CD4-positive, alpha-beta T cell treated with Interleukin-10 for 1 hour (primary cell): Measurements from ENCODE around the gene TMIGD2.
"Not testable (repeated sequence)": the region's sequence is repeated elsewhere in the genome, so short reads cannot be mapped to it uniquely, and the experiment has no call there.

Source experiments
- DNase-seq: peaks from one replicate; pipeline ENCODE4 v3.0.0-alpha.2; 2020

TMIGD2 gene, protein sequence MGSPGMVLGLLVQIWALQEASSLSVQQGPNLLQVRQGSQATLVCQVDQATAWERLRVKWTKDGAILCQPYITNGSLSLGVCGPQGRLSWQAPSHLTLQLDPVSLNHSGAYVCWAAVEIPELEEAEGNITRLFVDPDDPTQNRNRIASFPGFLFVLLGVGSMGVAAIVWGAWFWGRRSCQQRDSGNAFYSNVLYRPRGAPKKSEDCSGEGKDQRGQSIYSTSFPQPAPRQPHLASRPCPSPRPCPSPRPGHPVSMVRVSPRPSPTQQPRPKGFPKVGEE

DNA sequence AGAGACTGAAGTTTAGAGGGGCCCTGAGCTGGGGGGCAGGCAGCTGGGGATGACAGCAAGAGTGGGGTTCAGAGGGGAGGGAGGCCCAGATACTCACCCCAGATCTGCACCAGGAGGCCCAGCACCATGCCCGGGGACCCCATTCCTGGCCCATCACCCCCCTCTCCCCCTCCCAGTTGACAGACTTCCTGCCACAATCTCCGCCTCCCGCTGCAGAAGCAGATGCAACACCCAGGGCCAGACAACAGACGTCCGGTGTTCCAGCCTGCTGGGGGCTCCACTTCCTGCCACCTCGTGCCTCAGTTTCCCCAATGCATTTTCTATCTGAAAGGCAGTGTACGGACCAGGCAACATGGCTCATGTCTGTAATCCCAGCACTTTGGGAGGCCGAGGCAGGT, at the start of gene TMIGD2:
Gene TMIGD2, minus strand, starts transcription at position 147 of the 398 bp plus-strand sequence. Its CDS starts 4 bp downstream, at position 143.
- no peak for DNase-seq

DNA sequence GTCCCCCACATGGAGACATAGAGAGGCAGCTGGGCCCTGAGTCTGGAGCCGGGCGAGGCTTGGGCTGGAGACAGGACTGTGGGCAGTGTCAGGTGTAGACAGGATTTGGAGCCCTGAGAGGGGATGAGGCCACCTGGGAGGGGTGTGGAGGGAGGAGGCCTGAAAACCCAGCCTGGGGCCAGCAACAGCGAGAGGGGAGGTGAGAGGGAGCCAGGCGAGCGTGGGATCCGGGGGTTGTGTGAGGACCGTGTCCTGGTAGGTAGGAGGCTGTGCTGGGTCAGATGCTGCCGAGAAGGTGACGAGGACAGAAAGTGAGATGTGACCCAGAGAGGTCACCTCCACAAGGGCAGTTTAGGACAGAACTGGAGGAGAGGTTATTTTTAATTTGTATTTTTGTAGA, 48.5 kb upstream of the TMIGD2 start:
- DNase-seq: no peak

DNA sequence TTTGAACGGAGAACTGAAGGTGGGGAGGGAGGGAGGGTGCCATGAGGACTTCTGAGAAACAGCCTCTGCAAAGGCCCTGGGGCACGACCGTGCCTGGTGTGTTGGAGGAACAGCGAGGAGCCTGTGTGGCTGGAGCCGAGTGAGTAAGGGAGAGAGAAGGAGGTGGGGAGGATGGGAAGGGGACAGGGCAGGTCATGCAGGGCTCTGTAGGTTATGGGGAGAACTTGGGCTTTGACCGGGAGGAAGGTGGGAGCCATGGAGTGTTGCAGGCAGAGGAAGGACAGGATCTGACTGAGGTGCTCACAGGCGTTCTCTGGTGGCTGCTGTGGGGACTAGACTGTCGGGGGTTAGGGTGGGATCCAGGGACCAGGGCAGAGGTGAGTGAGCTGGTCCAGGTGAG, 47.9 kb upstream of the TMIGD2 start:
- DNase-seq: no peak

DNA sequence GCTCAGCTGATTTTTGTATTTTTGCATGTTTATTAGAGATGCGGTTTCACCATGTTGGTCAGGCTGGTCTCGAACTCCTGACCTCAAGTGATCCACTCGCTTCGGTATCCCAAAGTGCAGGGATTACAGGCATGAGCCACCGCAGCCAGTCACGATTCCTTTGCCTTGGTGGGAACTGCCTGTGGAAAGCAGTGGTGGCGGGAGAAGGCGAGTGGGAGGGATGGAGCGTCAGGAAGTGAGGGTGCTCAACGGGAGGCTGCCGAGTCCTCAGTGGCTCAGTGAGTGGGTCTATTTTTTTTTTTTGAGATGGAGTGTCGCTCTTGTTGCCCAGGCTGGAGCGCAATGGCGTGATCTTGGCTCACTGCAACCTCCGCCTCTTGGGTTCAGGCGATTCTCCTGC, 47.0 kb upstream of the TMIGD2 start:
- not testable (repeated sequence) for DNase-seq

DNA sequence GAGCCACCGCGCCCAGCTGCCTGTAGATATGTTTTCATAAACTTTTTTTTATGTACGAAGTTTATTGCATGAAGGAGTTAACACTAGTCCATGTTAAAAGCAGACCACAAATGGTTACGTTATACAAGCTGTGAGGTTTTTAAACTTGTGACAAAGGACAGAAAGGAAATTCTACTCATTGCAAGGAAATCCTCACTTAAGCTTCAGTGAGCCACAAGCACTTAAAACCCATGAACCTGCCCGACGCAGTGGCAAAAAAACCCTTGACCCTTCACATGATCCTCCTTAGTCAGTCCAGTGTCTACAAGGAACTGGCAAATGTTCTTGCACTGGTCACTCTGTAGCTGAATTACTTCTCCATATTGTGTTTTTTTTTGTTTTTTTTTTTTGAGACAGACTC, 45.3 kb upstream of the TMIGD2 start:
- DNase-seq: no peak

DNA sequence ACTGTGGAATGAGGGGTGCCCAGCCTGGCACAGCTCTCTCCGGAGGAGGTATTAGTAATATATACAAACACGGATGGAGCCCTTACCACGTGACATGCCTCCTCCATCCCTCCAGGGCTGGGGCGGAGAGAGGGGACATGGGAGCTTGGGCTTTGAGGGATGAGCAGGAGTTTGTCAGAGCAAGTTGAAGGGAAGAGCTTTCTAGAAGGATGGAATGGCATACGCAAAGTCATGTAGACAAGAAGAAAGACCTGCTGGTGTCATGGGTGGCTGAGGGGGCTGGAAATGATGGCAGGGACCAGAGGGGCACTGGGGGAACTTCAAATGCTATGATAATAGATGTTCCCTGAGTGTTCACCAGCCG, 43.8 kb upstream of the TMIGD2 start:
- no peak for DNase-seq

DNA sequence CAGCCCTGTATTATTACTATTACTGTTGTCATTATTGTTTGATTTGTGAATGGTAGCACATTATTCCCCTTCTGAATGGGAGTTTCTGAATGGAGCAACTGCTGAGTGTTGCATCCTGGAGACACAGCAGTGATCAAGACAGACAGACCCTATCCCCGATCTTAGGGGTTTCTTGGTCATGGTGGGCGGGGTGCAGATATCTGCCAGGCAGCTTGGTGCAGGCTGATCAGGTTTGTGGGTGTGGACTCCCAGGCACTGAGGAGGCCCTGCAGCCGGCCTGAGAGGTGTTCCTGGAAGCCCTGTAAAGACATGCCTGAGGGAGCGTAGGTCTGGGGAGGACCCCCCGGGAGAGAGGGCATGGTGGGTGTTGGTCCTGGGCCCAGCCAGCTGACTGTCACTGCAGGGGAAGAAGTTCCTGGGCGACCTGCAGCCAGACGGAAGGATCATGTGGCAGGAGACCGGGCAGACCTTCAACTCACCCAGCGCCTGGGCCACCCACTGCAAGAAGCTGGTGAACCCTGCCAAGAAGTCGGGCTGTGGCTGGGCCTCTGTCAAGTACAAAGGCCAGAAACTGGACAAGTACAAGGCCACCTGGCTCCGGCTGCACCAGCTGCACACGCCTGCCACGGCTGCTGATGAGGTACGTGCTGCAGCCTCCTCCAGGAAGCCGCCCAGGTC, 43.3 kb upstream of the TMIGD2 start:
- no peak for DNase-seq

DNA sequence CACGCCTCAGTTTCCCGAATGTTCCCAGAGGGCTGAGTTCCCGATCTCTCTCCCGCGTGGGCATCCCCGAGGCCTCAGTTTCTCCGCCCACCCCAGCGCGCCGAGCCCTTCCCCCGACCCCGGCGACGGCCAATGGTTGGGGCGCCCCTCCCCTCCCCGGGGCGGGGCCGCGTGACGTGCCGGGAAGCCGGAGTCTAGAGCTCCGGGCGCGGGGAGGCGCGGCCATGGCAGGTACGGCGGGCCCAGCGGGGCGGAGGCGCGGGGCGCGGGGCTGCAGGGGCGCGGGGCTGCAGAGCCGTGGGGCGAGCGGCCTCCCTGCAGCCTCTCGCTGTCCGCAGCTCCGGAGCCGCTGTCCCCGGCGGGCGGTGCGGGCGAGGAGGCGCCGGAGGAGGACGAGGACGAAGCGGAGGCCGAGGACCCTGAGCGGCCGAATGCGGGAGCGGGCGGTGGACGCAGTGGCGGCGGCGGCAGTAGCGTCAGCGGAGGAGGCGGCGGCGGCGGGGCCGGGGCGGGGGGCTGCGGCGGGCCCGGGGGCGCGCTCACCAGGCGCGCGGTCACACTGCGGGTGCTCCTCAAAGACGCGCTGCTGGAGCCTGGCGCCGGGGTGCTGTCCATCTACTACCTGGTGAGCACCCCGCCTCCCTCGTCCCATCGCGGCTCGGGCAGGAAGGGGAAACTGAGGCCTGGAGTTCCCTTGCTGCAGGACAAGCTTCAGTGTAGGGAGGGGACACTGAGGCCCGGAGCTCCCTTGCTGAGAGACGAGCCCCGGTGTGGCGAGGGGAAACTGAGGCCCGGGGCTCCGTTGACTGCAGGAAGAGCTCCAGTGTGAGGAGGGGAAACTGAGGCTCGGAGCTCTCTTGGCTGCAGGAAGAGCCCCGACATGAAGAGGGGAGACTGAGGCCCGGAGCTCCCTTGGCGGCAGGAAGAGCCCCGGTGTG, 41.5 kb upstream of the TMIGD2 start, which contains the start of gene MPND:
Gene MPND, plus strand, starts transcription at position 193 of the 938 bp plus-strand sequence. Its CDS starts 32 bp downstream, at position 225.
- peak; percentile 91 for DNase-seq

DNA sequence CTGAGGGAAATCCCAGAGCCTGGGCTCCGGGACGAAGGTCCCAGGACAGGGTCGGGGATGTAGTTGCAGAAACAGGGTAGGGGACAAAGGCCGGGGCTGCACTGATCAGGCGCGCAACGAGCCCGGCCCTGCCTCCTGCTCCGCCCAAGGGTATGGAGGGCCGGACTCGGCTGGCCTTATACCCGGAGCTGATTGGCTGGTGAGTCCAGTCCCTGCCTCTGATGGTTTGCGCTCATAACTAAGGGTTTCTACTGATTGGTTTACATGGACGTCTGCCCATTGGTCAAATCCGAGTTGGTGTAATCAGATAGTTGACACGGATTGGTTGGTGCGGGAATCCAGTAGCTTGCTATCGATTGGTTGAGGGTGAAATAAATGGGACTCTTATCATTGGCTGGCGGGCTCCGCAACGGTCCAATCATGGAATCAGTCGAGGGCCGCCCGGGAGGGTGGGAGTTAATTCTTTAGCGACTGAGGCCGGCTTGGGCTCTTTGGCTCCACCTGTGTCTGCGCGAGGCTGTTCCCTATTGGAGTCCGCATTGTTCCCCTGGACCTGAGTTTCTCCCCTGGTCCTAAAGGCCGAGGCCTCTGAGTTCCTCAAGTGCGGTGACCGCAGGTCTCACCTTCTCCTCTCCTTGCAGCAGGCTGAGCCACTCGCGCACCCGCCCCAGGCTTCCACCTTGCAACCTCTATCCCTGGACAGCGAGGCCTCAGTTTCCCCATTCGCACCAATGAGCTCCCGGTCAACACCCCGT, 40.6 kb upstream of the TMIGD2 start:
- peak; percentile 99 for DNase-seq

DNA sequence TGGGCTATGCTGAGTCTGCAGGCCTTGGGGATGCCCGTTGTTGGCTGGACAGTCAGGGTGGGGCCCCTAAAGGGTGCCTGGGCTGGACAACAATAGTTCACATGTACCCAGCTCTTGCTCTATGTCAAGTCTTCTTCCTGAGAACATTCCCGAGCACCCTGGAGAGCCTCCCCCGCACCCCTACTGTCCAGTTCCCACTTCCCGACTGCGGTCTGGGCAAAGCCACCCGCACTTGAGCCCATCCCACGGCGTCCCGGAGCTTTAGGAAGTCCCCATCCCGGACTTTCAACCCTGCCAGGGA, 40.1 kb upstream of the TMIGD2 start:
- DNase-seq: no peak

DNA sequence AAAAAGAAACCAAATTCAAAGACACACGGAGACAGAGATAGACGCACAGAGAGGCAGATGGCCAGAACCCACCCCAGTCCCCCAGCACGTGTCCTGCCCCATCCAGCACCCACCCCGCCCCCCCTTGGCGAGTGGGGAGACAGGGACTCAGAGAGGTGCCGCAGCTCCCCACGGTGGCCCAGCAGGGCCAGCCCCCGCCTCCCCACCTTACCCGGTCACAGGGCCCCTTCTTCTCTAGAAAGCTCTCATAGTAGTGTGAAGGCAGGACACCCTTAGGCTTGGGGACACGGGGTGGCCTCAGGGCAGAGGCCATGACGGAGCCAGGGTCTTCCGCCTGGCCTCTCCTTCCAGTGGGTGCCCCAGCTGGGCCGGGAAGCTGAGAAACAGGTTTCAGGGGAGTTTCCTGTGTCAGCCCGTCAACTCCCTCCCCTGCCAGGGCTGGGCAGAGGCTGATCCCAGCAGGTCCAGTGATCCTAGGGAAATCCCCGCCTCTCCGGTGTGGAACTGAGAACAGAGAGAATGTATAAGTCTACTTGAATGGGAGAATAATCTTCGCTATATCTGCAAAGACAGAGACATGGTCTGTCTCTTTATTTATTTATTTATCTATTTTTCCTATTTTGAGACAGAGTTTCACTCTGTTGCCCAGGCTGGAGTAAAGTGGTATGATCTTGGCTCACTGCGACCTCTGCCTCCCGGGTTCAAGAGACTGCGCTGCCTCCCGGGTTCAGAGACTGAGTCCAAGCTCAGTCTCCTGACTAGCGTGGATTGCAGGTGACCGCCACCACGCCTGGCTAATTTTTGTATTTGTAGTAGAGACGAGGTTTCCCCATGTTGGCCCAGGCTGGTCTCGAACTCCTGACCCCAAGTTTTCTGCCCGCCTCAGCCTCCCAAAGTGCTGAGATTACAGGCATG, 36.5 kb upstream of the TMIGD2 start, which contains the start of gene STAP2:
Gene STAP2, minus strand, starts transcription at position 387 of the 915 bp plus-strand sequence. Its CDS starts 74 bp downstream, at position 313.
- DNase-seq: peak; percentile 25

DNA sequence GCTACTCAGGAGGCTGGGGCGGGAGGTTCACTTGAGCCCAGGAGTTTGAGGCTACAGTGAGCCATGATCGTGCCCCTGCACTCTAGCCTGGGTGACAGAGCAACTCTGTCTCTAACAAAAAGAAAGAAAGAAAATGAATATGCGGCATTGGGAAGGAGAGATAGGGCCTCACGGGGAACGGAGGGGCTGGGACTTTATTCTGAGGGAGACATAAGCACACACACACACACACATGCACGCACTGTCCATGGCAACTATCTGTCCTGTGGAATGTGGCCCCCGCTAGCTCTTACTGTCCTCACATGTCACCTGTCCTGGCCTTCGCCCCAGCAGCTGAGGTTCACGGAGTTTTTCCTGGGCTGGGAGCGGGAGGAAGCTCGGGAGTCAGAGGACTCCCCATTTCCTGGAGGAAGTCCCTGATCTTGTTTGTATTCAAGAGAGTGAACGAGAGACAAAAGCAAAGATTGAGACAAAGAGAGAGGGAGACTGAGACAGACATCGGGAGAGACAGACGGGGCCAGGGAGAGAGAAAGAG, 35.8 kb upstream of the TMIGD2 start:
- no peak for DNase-seq

DNA sequence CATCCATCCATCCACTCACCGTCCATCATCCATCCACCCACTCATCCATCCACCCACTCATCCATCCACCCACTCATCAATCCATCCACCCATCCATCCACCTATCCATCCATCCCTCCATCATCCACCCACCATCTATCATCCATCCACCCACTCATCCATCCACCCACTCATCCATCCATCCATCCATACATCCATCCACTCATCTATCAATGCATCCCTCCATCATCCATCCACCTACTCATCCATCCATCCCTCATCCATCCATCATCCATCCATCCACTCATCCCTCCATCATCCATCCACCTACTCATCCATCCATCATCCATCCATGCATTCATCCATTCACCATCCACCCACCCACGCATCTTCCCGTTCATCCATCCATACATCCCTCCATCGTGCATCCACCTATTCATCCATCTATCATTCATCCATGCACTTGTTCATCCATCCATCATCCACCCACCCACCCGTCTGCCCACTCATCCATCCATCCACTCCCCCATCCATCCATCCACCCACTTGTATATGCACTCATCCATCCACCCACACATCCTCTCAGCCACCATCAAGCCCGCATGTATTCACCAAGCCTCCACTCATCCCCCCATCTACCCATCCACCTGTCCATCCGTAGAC, 32.9 kb upstream of the TMIGD2 start:
- DNase-seq: no peak

DNA sequence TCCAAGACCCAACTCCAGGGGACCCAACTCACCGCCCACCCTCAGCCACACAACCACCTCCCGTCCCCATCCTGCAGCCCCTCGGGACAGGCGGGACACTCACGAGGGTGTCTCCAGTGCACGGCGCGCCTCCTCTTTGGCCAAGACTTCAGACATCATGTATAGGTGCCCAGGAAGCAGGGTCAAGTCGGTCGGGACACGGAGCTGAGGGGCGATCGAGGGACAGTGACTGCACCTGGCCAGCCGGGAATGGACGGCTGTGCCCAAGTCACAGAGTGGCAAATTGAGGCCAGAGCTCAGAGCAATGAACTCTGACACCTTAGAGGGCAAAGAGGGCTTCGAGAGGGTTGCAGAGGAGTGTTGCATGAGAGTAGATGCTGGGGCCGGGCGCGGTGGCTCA, 27.7 kb upstream of the TMIGD2 start:
- no peak for DNase-seq

DNA sequence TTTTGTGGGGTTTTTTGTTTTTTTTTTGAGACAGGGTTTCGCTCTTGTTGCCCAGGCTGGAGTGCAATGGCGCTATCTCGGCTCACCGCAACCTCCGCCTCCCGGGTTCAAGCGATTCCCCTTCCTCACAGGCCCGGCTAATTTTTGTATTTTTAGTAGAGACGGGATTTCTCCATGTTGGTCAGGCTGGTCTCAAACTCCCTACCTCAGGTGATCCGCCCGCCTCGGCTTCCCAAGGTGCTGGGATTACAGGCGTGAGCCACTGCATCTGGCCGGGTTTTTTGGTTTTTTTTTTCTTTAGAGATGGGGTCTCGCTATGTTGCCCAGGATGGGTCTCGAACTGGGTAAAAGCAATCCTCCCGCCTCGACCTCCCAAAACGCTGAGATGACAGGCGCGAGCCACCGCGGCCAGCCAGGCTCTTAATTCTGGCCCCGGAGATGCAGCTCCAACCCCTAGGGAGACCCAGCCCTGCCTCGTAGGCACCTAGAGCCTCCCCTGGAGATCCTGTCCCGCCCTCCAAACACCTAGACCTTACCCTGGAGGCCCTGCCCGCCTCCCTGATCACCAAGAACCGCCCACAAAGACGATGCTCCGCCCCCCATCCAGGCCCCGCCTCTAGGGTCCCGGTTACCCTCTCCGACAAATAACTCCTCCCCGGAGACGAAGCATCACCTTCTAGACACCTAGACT, 26.9 kb upstream of the TMIGD2 start:
- DNase-seq: peak; percentile 41

DNA sequence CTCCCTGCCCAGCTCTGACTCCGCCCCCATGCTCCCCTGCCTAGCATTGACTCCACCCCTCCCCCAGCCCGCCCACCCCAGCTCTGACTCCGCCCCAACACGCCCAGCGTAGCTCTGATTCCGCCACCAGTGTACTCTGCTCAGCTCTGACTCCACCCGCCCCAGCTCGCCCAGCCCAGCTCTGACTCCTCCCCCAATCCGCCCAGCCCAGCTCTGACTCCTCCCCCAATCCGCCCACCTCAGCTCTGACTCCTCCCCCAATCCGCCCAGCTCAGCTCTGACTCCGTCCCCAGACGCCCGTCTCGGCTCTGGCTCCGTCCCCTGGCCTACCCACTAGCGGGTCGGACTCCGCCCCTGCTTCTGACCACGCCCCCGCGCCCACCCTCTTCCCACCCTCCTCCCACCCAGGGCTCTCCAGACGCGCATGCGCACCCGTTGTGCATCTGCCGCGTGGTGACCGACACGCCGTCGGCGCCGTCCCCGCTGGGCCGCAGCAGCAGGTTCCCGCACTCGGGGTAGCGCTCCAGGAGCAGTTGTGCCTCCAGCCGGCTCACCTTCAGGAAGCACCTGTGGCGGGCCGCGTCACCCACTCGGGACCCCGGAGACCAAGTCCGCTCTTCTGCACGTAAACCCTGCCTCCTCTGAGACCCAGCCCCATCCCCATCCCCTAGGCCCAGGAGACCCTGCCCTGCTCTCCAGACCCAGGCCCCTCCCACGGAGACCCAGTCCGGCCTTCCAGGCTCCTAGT, 26.2 kb upstream of the TMIGD2 start:
- DNase-seq: peak; percentile 96

DNA sequence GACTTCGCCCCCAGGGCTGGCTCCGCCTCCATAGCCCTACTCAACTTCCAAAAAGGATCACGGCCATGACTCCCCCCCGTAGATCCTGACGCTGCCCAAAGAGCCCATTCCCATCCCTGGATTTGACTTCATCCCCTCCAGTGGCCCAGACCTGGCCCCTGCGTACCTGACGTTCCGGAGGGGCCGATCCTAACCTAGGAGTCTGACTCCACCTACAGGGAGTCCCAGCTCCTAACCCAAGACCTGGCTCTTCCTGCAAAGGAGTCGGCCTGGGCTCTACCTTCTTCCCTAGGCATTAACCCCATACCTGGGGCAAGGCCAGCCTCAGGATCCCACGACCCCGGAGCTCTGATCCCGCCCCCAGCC, 25.7 kb upstream of the TMIGD2 start:
- no peak for DNase-seq

DNA sequence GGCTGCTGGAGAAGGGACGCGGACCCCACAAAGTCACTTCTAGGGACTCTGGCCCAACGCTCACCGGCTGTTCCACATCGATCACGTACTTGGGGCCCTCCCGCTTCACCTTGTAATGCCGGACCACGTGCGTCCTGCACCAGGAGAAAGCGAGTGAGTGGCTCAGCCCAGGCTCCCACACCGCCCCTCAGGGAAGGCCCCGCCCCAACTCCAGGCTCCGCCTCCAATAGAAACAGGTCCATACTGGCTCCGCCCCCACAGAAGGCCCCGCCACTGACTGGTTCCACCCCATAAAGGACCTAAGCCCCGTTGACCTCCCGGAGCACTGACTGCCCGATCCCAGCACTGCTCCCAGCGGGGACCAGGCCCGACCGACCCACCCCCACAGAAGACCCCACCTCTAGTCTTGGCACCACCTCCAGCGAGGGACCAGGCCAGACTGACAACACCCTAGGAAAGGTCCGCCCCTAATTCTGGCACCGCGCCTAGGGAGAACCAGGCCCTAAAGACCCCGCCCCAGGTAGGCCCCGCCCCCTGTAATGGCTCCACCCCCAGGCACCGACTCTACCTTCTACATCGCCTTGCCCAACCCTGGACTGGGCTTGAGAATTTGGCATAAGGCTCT, 25.2 kb upstream of the TMIGD2 start:
- DNase-seq: peak; percentile 81

DNA sequence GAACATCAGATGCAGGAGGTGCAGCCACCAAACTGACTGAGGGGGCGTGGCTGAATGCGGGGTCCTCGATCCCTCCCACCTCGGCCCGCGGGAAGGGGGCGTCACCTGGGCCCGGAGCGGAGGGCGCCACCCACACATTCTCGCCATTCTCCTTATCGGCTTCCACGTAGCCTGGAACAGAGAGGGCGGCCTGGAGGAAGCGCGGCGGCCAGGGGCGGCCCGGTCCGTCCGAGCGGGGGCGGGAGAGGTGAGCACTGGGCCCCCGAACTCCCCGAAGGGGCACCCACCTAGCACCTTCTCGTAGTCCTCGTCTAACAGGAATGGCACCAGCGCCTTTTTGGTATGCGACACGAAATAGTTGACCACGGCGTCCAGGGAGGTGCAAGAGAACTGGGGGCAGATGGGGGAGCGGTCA, 24.7 kb upstream of the TMIGD2 start:
- peak; percentile 36 for DNase-seq
